Measurements from ENCODE around the gene PITX2.

The PITX2 gene

GRCh38 chr4:110621328-110621812, 1.5 kb downstream of the PITX2 start:
- Histone ChIP-seq H4K20me1 (ENCODE audit: insufficient read depth, low read length) (no peaks in the 10 kb centered on the region), H3F3A (ENCODE audit: insufficient read depth, low read length) (no peaks in the 10 kb centered on the region), H3K4me2 (ENCODE audit: low read depth, low read length) (no peak overlapping the region), H2AFZ (ENCODE audit: low read length) (no peak overlapping the region), H3K9me2 (replicated peaks; ENCODE audit: insufficient read depth, low read length) (no peaks in the 10 kb centered on the region), H3K36me3 (replicated peaks; ENCODE audit: insufficient read depth, low read length) (no peaks in the 10 kb centered on the region), H3K27ac (ENCODE audit: low read length) (no peak overlapping the region), H3K4me1 (ENCODE audit: low read length) (no peaks in the 10 kb centered on the region), H3K9ac (ENCODE audit: low read length) (no peak overlapping the region), H3K79me2 (ENCODE audit: low read length) (no peaks in the 10 kb centered on the region), H3K27me3 (replicated peaks; ENCODE audit: insufficient read depth, low read length) (no peaks in the 10 kb centered on the region), H3K4me3 (ENCODE audit: low read length) (no peak overlapping the region), H3K9me3 (replicated peaks; ENCODE audit: insufficient read depth, low read length) (no peaks in the 10 kb centered on the region)
- no peak for TF ChIP-seq EZH2 (optimal IDR thresholded peaks at IDR 0.05; ENCODE audit: low read depth, low read length)
- no peak for TF ChIP-seq CTCF (IDR thresholded peaks at IDR 0.05; ENCODE audit: low read length)
- TF ChIP-seq EZH2phosphoT487 (IDR thresholded peaks at IDR 0.05; ENCODE audit: low read length), result no peak
- DNase-seq, result no peak

- TF ChIP-seq EZH2 (optimal IDR thresholded peaks at IDR 0.05; ENCODE audit: low read depth, low read length), result no peak
- no peak for TF ChIP-seq CTCF (IDR thresholded peaks at IDR 0.05; ENCODE audit: low read length)
- no peak for TF ChIP-seq EZH2phosphoT487 (IDR thresholded peaks at IDR 0.05; ENCODE audit: low read length)
- no peaks in the 10 kb centered on the region for H3K9me3 ChIP-seq (replicated peaks; ENCODE audit: insufficient read depth, low read length)
- no peak overlapping the region for H3K9ac ChIP-seq (ENCODE audit: low read length)
- H3K36me3 ChIP-seq (replicated peaks; ENCODE audit: insufficient read depth, low read length), result no peaks in the 10 kb centered on the region
- no peak overlapping the region for H3K4me3 ChIP-seq (ENCODE audit: low read length)
- no peaks in the 10 kb centered on the region for H3K4me1 ChIP-seq (ENCODE audit: low read length)
- H3K4me2 ChIP-seq (ENCODE audit: low read depth, low read length), result no peak overlapping the region
- H3K9me2 ChIP-seq (replicated peaks; ENCODE audit: insufficient read depth, low read length), result no peaks in the 10 kb centered on the region
- H3K27me3 ChIP-seq (replicated peaks; ENCODE audit: insufficient read depth, low read length), result no peaks in the 10 kb centered on the region
- no peaks in the 10 kb centered on the region for H3K79me2 ChIP-seq (ENCODE audit: low read length)
- H2AFZ ChIP-seq (ENCODE audit: low read length), result no peak overlapping the region
- H3K27ac ChIP-seq (ENCODE audit: low read length), result no peak overlapping the region
- no peaks in the 10 kb centered on the region for H4K20me1 ChIP-seq (ENCODE audit: insufficient read depth, low read length)
- no peaks in the 10 kb centered on the region for H3F3A ChIP-seq (ENCODE audit: insufficient read depth, low read length)
- no peak for DNase-seq
Measured at GRCh38 chr4:110620691-110621327, 2.1 kb downstream of the PITX2 start.

- Histone ChIP-seq H3K4me2 (ENCODE audit: low read depth, low read length) (no peak overlapping the region), H3K27ac (ENCODE audit: low read length) (no peak overlapping the region), H3K9me2 (replicated peaks; ENCODE audit: insufficient read depth, low read length) (no peaks in the 10 kb centered on the region), H3K79me2 (ENCODE audit: low read length) (no peaks in the 10 kb centered on the region), H3K9ac (ENCODE audit: low read length) (no peak overlapping the region), H3K9me3 (replicated peaks; ENCODE audit: insufficient read depth, low read length) (no peaks in the 10 kb centered on the region), H3K4me3 (ENCODE audit: low read length) (no peak overlapping the region), H3K27me3 (replicated peaks; ENCODE audit: insufficient read depth, low read length) (no peaks in the 10 kb centered on the region), H2AFZ (ENCODE audit: low read length) (no peak overlapping the region), H3F3A (ENCODE audit: insufficient read depth, low read length) (no peaks in the 10 kb centered on the region), H3K36me3 (replicated peaks; ENCODE audit: insufficient read depth, low read length) (no peaks in the 10 kb centered on the region), H3K4me1 (ENCODE audit: low read length) (no peaks in the 10 kb centered on the region), H4K20me1 (ENCODE audit: insufficient read depth, low read length) (no peaks in the 10 kb centered on the region)
- no peak for TF ChIP-seq CTCF (IDR thresholded peaks at IDR 0.05; ENCODE audit: low read length)
- TF ChIP-seq EZH2 (optimal IDR thresholded peaks at IDR 0.05; ENCODE audit: low read depth, low read length), result no peak
- TF ChIP-seq EZH2phosphoT487 (IDR thresholded peaks at IDR 0.05; ENCODE audit: low read length), result no peak
- no peak for DNase-seq
Measured at GRCh38 chr4:110620322-110620690, 2.6 kb downstream of the PITX2 start.
